Neural progenitor cell (in vitro differentiated cells): ENCODE data around the gene RAB11FIP2.

Experiments used
- EZH2 ChIP-seq: fragments of 200-600 bp; sonication (generic); IDR thresholded peaks from 2 replicates; pipeline ENCODE4 v1.6.1; 2017; ENCODE audit warnings: antibody characterized with exemption, mild to moderate bottlenecking, moderate library complexity
- EZH2phosphoT487 ChIP-seq: fragments of 200-600 bp; sonication (generic); IDR thresholded peaks from 2 replicates; pipeline ENCODE4 v1.6.1; 2017; ENCODE audit warnings: antibody characterized with exemption
- TF ChIP-seq, protein P1 (sequence below): fragments of 200-600 bp; sonication (generic); IDR thresholded peaks from 2 replicates; pipeline ENCODE4 v1.5.1; 2017; ENCODE audit warnings: antibody characterized with exemption, mild to moderate bottlenecking

DNA sequence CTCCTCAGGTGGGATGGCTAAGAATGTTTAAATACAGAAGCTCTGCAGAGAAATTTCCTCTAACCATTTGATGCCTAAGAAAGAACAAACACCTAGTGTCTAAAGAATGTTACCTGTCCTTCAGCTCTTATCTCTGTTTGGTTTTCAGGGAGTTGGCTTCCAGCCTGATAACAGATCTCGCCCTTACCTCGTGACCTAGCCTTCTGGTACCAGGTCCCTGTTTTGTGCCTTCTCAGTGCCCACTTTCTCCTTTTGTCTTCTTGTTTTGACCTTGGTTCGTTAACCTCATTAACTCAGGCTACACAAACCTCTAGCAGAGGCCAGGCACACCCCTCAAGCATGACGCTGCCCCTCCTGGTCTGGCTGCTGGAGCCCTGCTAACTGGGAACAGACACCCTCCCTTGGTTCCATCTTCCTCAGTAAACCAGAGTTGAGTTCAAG is 16.1 kb upstream of the RAB11FIP2 start:
- TF ChIP-seq, protein P1, sequence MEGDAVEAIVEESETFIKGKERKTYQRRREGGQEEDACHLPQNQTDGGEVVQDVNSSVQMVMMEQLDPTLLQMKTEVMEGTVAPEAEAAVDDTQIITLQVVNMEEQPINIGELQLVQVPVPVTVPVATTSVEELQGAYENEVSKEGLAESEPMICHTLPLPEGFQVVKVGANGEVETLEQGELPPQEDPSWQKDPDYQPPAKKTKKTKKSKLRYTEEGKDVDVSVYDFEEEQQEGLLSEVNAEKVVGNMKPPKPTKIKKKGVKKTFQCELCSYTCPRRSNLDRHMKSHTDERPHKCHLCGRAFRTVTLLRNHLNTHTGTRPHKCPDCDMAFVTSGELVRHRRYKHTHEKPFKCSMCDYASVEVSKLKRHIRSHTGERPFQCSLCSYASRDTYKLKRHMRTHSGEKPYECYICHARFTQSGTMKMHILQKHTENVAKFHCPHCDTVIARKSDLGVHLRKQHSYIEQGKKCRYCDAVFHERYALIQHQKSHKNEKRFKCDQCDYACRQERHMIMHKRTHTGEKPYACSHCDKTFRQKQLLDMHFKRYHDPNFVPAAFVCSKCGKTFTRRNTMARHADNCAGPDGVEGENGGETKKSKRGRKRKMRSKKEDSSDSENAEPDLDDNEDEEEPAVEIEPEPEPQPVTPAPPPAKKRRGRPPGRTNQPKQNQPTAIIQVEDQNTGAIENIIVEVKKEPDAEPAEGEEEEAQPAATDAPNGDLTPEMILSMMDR: no peak
- TF ChIP-seq EZH2 (no peak), EZH2phosphoT487 (no peak)
